K562 (cell line): ENCODE measurements around the gene ZNF48. TPM values are rescaled to one million over a fixed set of nuclear protein-coding genes. Genes with fewer than 3 reads are reported as not detected.

Source experiments
- CBX8 ChIP-seq: fragments of 200-600 bp; sonication (generic); IDR thresholded peaks from 2 replicates; pipeline ENCODE4 v1.6.1; 2012; ENCODE audit warnings: borderline replicate concordance, mixed run types, low read depth, mild to moderate bottlenecking, moderate library complexity, mixed read lengths, low read length, control low read depth, inconsistent platforms; ENCODE audit not compliant: poor library complexity, severe bottlenecking; ENCODE audit errors: extremely low read depth
- CCAR2 ChIP-seq: fragments of 200-400 bp; formaldehyde crosslinking; IDR thresholded peaks from 2 replicates; pipeline ENCODE4 v1.6.1; 2017; ENCODE audit warnings: mild to moderate bottlenecking, low read depth, low read length
- MCM2 ChIP-seq: fragments of 450-650 bp; IDR thresholded peaks from 2 replicates; pipeline ENCODE4 v1.6.1; 2017; ENCODE audit warnings: low read depth, mild to moderate bottlenecking
- NCOA6 ChIP-seq: fragments of 450-650 bp; IDR thresholded peaks from 2 replicates; pipeline ENCODE4 v1.6.1; 2017; ENCODE audit warnings: mild to moderate bottlenecking
- NR1H2 ChIP-seq: sonication (generic); formaldehyde crosslinking; IDR thresholded peaks from 2 replicates; pipeline ENCODE4 v1.4.0; 2020; ENCODE audit warnings: mild to moderate bottlenecking, missing genetic modification reagents
- TOE1 ChIP-seq, 2 experiments: fragments of 450-650 bp in 1 of 2; sonication (generic) in 1 of 2; formaldehyde crosslinking in 1 of 2; IDR thresholded peaks; 2 replicates each; pipeline versions ENCODE4 v1.7.1 to v1.8.0; 2016 to 2022; ENCODE audit warnings: borderline replicate concordance in 2 of 2, mild to moderate bottlenecking in 2 of 2, antibody characterized with exemption in 1 of 2, inconsistent platforms in 1 of 2, low read depth in 1 of 2, missing genetic modification reagents in 1 of 2, moderate library complexity in 1 of 2
- ZNF707 ChIP-seq: fragments of 250-450 bp; sonication (Bioruptor Pico); conservative IDR thresholded peaks from 2 replicates; pipeline ENCODE4 v1.8.0; 2022; ENCODE audit warnings: inconsistent platforms, mild to moderate bottlenecking, moderate library complexity
- ZNF778 ChIP-seq: fragments of 450-650 bp; formaldehyde crosslinking; IDR thresholded peaks from 2 replicates; pipeline ENCODE4 v1.4.0; 2020; ENCODE audit warnings: mild to moderate bottlenecking, moderate library complexity
- polyA plus RNA-seq, 8 experiments: library from polyadenylated mRNA; depleted of rRNA in 4 of 8; stranded (reverse) in 5 of 8; unstranded in 3 of 8; fragments of >200 nt; fragmentation: Nextera tagmentation in 2 of 8; fragmentation: Illumina TruSeq in 1 of 8; extraction: Ambion mirVana in 2 of 8; extraction: Trizol in 1 of 8; gene quantifications; 2 replicates each; pipeline versions ENCODE4 v1.2.1 to v1.2.3, GENCODE V29; 2011 to 2014; ENCODE audit warnings: inconsistent platforms in 1 of 8, missing spikeins in 1 of 8
- total RNA-seq, 7 experiments: library from RNA; depleted of rRNA in 6 of 7; stranded (reverse); fragments of >200 nt in 6 of 7; fragmentation: Illumina TruSeq in 2 of 7; extraction: Trizol in 2 of 7; gene quantifications; 2 replicates each; pipeline versions ENCODE4 v1.2.1 to v1.2.3, GENCODE V29; 2011 to 2021; ENCODE audit warnings: low replicate concordance in 1 of 7
- TF ChIP-seq, protein P1 (sequence below): fragments of 250-450 bp; sonication (Bioruptor Pico); IDR thresholded peaks from 2 replicates; pipeline ENCODE4 v1.5.1; 2021; ENCODE audit warnings: mild to moderate bottlenecking
- TF ChIP-seq, protein P2 (sequence below): fragments of 200-800 bp; sonication (Bioruptor generic); IDR thresholded peaks from 2 replicates; pipeline ENCODE4 v1.6.1; 2016; ENCODE audit warnings: missing genetic modification characterization, missing compliant biosample characterization
- TF ChIP-seq, protein P3 (sequence below): fragments of 450-650 bp; formaldehyde crosslinking; IDR thresholded peaks from 2 replicates; pipeline ENCODE4 v1.4.0; 2020; ENCODE audit warnings: mild to moderate bottlenecking, moderate library complexity
- TF ChIP-seq, protein P4 (sequence below), 3 experiments: IDR thresholded peaks in 2 of 3; conservative IDR thresholded peaks in 1 of 3; 2 replicates each; pipeline ENCODE4 v1.5.1; 2011 to 2012; ENCODE audit warnings: low read length in 3 of 3, mild to moderate bottlenecking in 3 of 3, control low read depth in 2 of 3, improper control_type of control experiment in 1 of 3, inconsistent platforms in 1 of 3, low read depth in 1 of 3, mixed read lengths in 1 of 3, moderate library complexity in 1 of 3; ENCODE audit not compliant: insufficient read depth in 2 of 3
- TF ChIP-seq, protein P5 (sequence below), 2 experiments: fragments of 450-650 bp; conservative IDR thresholded peaks; 2 replicates each; pipeline ENCODE4 v1.6.1; 2017; ENCODE audit warnings: mild to moderate bottlenecking in 2 of 2, moderate library complexity in 2 of 2

Gene ZNF48
- total and polyA plus RNA-seq, 9 of the 15 experiments (the other 6 are each of a cell fraction or from before 2014, with no cell fraction given), result 0.38 to 11.6 (median 4.7) TPM

DNA sequence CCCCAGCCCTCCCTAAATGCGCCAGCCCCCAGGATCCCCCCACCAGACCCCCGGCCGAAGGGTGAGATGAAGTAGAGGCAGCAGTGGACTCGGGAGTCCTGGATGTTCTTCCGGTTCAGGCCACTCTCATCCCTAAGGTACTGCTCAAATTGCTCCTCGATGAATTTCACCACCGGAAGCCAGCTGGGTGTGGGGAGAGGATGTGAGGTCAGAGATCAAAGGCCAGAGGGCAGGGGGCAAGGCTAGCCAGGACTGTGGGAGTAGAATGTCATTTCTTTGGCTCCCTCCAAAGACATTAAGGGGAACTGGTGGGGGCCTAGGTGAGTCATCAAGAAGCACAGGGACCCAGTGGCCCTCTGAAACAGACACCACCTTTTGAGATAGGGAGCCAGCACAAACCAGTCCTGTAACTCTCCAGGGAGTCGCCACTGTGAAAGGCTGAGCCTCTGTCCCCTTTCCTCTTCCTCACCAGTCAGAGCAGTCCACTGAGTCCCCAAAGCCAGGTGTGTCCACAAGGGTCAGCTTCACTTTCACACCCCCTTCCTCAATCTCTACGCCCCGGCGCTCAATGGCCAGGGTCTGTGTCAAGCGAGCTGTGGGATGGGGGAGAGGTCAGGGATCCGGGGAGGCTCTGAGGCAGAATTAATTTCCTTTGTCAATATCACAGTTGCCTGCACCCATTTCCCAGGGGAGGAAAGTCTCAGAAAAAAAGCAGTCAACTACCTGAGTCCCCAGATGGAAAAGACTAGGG, 13.8 kb upstream of the ZNF48 start (continued):
- TF ChIP-seq, protein P1, sequence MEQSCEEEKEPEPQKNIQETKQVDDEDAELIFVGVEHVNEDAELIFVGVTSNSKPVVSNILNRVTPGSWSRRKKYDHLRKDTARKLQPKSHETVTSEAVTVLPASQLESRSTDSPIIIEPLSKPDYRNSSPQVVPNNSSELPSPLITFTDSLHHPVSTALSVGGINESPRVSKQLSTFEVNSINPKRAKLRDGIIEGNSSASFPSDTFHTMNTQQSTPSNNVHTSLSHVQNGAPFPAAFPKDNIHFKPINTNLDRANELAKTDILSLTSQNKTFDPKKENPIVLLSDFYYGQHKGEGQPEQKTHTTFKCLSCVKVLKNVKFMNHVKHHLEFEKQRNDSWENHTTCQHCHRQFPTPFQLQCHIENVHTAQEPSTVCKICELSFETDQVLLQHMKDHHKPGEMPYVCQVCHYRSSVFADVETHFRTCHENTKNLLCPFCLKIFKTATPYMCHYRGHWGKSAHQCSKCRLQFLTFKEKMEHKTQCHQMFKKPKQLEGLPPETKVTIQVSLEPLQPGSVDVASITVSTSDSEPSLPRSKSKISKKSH (CRISPR knock-in tag), result no peak
- TF ChIP-seq CBX8 (no peak), ZNF778 (CRISPR knock-in tag) (no peak), TOE1 (IDR thresholded peaks at IDR 0.05; ENCODE audit: borderline replicate concordance) (no peak), TOE1 (CRISPR knock-in tag; IDR thresholded peaks at IDR 0.05; ENCODE audit: borderline replicate concordance, low read depth) (no peak), NCOA6 (no peak), NR1H2 (CRISPR knock-in tag) (no peak), MCM2 (no peak), CCAR2 (no peak), ZNF707 (CRISPR knock-in tag) (no peak)
- TF ChIP-seq, protein P2, sequence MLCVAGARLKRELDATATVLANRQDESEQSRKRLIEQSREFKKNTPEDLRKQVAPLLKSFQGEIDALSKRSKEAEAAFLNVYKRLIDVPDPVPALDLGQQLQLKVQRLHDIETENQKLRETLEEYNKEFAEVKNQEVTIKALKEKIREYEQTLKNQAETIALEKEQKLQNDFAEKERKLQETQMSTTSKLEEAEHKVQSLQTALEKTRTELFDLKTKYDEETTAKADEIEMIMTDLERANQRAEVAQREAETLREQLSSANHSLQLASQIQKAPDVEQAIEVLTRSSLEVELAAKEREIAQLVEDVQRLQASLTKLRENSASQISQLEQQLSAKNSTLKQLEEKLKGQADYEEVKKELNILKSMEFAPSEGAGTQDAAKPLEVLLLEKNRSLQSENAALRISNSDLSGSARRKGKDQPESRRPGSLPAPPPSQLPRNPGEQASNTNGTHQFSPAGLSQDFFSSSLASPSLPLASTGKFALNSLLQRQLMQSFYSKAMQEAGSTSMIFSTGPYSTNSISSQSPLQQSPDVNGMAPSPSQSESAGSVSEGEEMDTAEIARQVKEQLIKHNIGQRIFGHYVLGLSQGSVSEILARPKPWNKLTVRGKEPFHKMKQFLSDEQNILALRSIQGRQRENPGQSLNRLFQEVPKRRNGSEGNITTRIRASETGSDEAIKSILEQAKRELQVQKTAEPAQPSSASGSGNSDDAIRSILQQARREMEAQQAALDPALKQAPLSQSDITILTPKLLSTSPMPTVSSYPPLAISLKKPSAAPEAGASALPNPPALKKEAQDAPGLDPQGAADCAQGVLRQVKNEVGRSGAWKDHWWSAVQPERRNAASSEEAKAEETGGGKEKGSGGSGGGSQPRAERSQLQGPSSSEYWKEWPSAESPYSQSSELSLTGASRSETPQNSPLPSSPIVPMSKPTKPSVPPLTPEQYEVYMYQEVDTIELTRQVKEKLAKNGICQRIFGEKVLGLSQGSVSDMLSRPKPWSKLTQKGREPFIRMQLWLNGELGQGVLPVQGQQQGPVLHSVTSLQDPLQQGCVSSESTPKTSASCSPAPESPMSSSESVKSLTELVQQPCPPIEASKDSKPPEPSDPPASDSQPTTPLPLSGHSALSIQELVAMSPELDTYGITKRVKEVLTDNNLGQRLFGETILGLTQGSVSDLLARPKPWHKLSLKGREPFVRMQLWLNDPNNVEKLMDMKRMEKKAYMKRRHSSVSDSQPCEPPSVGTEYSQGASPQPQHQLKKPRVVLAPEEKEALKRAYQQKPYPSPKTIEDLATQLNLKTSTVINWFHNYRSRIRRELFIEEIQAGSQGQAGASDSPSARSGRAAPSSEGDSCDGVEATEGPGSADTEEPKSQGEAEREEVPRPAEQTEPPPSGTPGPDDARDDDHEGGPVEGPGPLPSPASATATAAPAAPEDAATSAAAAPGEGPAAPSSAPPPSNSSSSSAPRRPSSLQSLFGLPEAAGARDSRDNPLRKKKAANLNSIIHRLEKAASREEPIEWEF (CRISPR knock-in tag), result no peak
- TF ChIP-seq, protein P3, sequence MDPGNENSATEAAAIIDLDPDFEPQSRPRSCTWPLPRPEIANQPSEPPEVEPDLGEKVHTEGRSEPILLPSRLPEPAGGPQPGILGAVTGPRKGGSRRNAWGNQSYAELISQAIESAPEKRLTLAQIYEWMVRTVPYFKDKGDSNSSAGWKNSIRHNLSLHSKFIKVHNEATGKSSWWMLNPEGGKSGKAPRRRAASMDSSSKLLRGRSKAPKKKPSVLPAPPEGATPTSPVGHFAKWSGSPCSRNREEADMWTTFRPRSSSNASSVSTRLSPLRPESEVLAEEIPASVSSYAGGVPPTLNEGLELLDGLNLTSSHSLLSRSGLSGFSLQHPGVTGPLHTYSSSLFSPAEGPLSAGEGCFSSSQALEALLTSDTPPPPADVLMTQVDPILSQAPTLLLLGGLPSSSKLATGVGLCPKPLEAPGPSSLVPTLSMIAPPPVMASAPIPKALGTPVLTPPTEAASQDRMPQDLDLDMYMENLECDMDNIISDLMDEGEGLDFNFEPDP, result no peak
- TF ChIP-seq, protein P4, sequence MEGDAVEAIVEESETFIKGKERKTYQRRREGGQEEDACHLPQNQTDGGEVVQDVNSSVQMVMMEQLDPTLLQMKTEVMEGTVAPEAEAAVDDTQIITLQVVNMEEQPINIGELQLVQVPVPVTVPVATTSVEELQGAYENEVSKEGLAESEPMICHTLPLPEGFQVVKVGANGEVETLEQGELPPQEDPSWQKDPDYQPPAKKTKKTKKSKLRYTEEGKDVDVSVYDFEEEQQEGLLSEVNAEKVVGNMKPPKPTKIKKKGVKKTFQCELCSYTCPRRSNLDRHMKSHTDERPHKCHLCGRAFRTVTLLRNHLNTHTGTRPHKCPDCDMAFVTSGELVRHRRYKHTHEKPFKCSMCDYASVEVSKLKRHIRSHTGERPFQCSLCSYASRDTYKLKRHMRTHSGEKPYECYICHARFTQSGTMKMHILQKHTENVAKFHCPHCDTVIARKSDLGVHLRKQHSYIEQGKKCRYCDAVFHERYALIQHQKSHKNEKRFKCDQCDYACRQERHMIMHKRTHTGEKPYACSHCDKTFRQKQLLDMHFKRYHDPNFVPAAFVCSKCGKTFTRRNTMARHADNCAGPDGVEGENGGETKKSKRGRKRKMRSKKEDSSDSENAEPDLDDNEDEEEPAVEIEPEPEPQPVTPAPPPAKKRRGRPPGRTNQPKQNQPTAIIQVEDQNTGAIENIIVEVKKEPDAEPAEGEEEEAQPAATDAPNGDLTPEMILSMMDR (IDR thresholded peaks at IDR 0.05 in 2 of 3, conservative IDR thresholded peaks at IDR 0.05 in 1 of 3; ENCODE audit: insufficient read depth in 2 of 3, low read depth in 1 of 3, low read length in 3 of 3), result peak in 2 of 3 experiments; percentile 11 to 16; a peak in 1 of 6 replicates
- TF ChIP-seq, protein P5, sequence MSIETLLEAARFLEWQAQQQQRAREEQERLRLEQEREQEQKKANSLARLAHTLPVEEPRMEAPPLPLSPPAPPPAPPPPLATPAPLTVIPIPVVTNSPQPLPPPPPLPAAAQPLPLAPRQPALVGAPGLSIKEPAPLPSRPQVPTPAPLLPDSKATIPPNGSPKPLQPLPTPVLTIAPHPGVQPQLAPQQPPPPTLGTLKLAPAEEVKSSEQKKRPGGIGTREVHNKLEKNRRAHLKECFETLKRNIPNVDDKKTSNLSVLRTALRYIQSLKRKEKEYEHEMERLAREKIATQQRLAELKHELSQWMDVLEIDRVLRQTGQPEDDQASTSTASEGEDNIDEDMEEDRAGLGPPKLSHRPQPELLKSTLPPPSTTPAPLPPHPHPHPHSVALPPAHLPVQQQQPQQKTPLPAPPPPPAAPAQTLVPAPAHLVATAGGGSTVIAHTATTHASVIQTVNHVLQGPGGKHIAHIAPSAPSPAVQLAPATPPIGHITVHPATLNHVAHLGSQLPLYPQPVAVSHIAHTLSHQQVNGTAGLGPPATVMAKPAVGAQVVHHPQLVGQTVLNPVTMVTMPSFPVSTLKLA (conservative IDR thresholded peaks at IDR 0.05), result peak in 1 of 2 experiments; percentile 59; a peak in 2 of 4 replicates
